Hippocampal formation (tissue), 2 donors: Measurements from ENCODE around the gene SFMBT1.
"Not testable (repeated sequence)": the region's sequence is repeated elsewhere in the genome, so short reads cannot be mapped to it uniquely, and the experiment has no call there.

Source experiments
- DNase-seq, 2 donors: peaks; one replicate each; lab custom pipeline; 2025; lab: John Stamatoyannopoulos, UW

Gene SFMBT1

GRCh38 chr3:53038679-53039375 lies 7.0 kb downstream of the SFMBT1 start:
- DNase-seq = no peak

GRCh38 chr3:53035825-53036619 lies 9.9 kb downstream of the SFMBT1 start:
- no peak for DNase-seq

GRCh38 chr3:53035018-53035417 lies 10.9 kb downstream of the SFMBT1 start:
- DNase-seq = not testable (repeated sequence)

- DNase-seq = not testable (repeated sequence)
These were observed 11.5 kb downstream of the SFMBT1 start for GRCh38 chr3:53034411-53034810.

GRCh38 chr3:53032609-53033008 lies 13.3 kb downstream of the SFMBT1 start:
- no peak for DNase-seq

- no peak for DNase-seq
These were observed 15.0 kb downstream of the SFMBT1 start for GRCh38 chr3:53030619-53031449.

GRCh38 chr3:53028641-53029040 lies 17.2 kb downstream of the SFMBT1 start:
- no peak for DNase-seq

GRCh38 chr3:53027254-53027844 lies 18.5 kb downstream of the SFMBT1 start:
- no peak for DNase-seq

- no peak for DNase-seq
These were observed 19.3 kb downstream of the SFMBT1 start for GRCh38 chr3:53026382-53027162.

GRCh38 chr3:53024315-53024714 lies 21.6 kb downstream of the SFMBT1 start:
- no peak for DNase-seq

GRCh38 chr3:53023072-53023823 lies 22.6 kb downstream of the SFMBT1 start:
- DNase-seq = peak in 1 of 2 donors; percentile 32

- no peak for DNase-seq
These were observed 23.2 kb downstream of the SFMBT1 start for GRCh38 chr3:53022647-53023046.

GRCh38 chr3:53016236-53016635 lies 29.6 kb downstream of the SFMBT1 start:
- no peak for DNase-seq

- no peak for DNase-seq
These were observed 34.5 kb downstream of the SFMBT1 start for GRCh38 chr3:53011324-53011723.

GRCh38 chr3:53009826-53010539 lies 35.9 kb downstream of the SFMBT1 start:
- no peak for DNase-seq

- no peak for DNase-seq
These were observed 36.9 kb downstream of the SFMBT1 start for GRCh38 chr3:53008932-53009331.

GRCh38 chr3:53005854-53006513 lies 39.9 kb downstream of the SFMBT1 start:
- DNase-seq = no peak

- no peak for DNase-seq
These were observed 40.5 kb downstream of the SFMBT1 start for GRCh38 chr3:53005338-53005737.

- no peak for DNase-seq
These were observed 42.6 kb downstream of the SFMBT1 start for GRCh38 chr3:53003320-53003719.
